ENCODE measurements around the gene TEX11. TPM values are rescaled to one million over a fixed set of nuclear protein-coding genes. Genes with fewer than 3 reads are reported as not detected.

TEX11 gene
- total and polyA plus RNA-seq, 9 of the 15 experiments (the other 6 are each of a cell fraction or from before 2014, with no cell fraction given): 0.27 to 1.1 (median 0.45) TPM

DNA sequence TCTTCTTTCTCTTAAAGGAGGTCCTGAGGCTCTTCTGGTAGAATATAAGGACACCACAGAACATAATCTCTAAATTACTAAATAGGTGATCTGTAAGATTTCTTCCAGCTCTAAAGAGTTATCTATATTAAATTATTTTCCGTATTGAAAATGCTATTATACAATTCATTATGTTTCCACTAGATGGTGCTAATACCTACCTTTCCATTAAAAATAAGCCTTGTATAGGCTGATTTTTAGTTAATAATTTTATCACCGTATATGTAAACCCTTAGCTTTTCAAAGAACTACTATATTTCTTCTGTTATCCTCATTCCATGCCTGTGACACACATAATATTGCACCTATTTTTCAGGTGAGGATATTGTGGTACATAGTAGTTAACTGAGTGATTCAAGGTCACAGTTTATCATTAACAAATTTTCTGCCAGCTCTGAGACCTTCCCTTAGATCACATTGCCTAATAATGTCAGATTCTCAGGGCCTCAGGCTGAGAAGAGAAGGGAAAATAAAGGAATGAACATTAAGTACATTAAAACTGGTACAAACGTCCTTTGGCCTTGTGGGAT lies 138.8 kb downstream of the TEX11 start:
- no peak for FAIRE-seq
- Histone ChIP-seq H3K4me3 (no peak overlapping the region), H3K4me1 (replicated peaks in 1 of 2; ENCODE audit: control insufficient read depth in 2 of 2, insufficient read depth in 2 of 2, low read length in 2 of 2) (no peaks in the 10 kb centered on the region; a peak in 1 of 5 replicates), H3K9me1 (ENCODE audit: control insufficient read depth, insufficient read depth, low read length) (no peaks in the 10 kb centered on the region), H3K9me3 (replicated peaks; ENCODE audit: control insufficient read depth, insufficient read depth, low read depth, low read length) (no peaks in the 10 kb centered on the region), H3K9ac (ENCODE audit: insufficient read depth in 1 of 2, low read depth in 2 of 2, low read length in 2 of 2) (no peak overlapping the region), H3K79me2 (ENCODE audit: control insufficient read depth, insufficient read depth, low read length) (no peaks in the 10 kb centered on the region), H3K4me2 (ENCODE audit: insufficient read depth, low read length) (no peak overlapping the region), H3K27me3 (ENCODE audit: control insufficient read depth in 2 of 2, insufficient read depth in 2 of 2, low read length in 2 of 2) (no peaks in the 10 kb centered on the region), H4K20me1 (replicated peaks; ENCODE audit: control insufficient read depth, insufficient read depth, low read length) (no peaks in the 10 kb centered on the region), H3K36me3 (ENCODE audit: control insufficient read depth, insufficient read depth, low read length) (no peaks in the 10 kb centered on the region), H2AFZ (ENCODE audit: low read depth, low read length) (no peak overlapping the region), H3K27ac (ENCODE audit: extremely low read depth, low read depth, low read length) (no peak overlapping the region)
- DNase-seq (ENCODE audit: extremely low read depth in 1 of 4, low spot score in 3 of 4): peak in 1 of 4 experiments; percentile 9
- ChIA-PET CTCF (ENCODE audit: low intra/inter-chr PET ratio) (interaction anchor here (1.0 to 1.4 kb wide), 2 partner anchors 409 to 883 kb away, joined by 3 to 6 read pairs; no protein-coding TSS in a partner anchor), POLR2A (no interaction called here)
- ATAC-seq: no peak
- no TSS peak for BruUV-seq (replicated peaks)
- in situ Hi-C loops (cut with MboI) (loop anchor here (10.0 to 25.0 kb wide), 3 partner anchors 185 to 568 kb away; no protein-coding TSS in a partner anchor), intact Hi-C loops (cut with micrococcal nuclease) (loop anchor here (1.0 to 5.0 kb wide), 2 partner anchors 191 to 408 kb away; no protein-coding TSS in a partner anchor)
- 0% methylated on average over 3 of the region's 3 CpGs for WGBS (ENCODE audit: insufficient coverage, low coverage, missing lambda C conversion rate)
- TF ChIP-seq IRF2 (CRISPR knock-in tag; IDR thresholded peaks at IDR 0.05) (no peak), ZNF384 (IDR thresholded peaks at IDR 0.05; ENCODE audit: low read depth, low read length) (no peak), FOS (IDR thresholded peaks at IDR 0.05; ENCODE audit: extremely low read depth, insufficient read length) (no peak), BDP1 (IDR thresholded peaks at IDR 0.05; ENCODE audit: insufficient read depth, insufficient read length) (no peak), RAD21 (CRISPR knock-in tag; conservative IDR thresholded peaks at IDR 0.05 in 1 of 2, IDR thresholded peaks at IDR 0.05 in 1 of 2) (peak; percentile 50 to 59)
- TF ChIP-seq, protein P1, sequence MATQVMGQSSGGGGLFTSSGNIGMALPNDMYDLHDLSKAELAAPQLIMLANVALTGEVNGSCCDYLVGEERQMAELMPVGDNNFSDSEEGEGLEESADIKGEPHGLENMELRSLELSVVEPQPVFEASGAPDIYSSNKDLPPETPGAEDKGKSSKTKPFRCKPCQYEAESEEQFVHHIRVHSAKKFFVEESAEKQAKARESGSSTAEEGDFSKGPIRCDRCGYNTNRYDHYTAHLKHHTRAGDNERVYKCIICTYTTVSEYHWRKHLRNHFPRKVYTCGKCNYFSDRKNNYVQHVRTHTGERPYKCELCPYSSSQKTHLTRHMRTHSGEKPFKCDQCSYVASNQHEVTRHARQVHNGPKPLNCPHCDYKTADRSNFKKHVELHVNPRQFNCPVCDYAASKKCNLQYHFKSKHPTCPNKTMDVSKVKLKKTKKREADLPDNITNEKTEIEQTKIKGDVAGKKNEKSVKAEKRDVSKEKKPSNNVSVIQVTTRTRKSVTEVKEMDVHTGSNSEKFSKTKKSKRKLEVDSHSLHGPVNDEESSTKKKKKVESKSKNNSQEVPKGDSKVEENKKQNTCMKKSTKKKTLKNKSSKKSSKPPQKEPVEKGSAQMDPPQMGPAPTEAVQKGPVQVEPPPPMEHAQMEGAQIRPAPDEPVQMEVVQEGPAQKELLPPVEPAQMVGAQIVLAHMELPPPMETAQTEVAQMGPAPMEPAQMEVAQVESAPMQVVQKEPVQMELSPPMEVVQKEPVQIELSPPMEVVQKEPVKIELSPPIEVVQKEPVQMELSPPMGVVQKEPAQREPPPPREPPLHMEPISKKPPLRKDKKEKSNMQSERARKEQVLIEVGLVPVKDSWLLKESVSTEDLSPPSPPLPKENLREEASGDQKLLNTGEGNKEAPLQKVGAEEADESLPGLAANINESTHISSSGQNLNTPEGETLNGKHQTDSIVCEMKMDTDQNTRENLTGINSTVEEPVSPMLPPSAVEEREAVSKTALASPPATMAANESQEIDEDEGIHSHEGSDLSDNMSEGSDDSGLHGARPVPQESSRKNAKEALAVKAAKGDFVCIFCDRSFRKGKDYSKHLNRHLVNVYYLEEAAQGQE (IDR thresholded peaks at IDR 0.05; ENCODE audit: borderline replicate concordance): peak; percentile 28; the same call in 1 of the 2 replicates
- TF ChIP-seq, protein P1 (CRISPR knock-in tag; IDR thresholded peaks at IDR 0.05; ENCODE audit: low read depth): no peak
- TF ChIP-seq, protein P2, sequence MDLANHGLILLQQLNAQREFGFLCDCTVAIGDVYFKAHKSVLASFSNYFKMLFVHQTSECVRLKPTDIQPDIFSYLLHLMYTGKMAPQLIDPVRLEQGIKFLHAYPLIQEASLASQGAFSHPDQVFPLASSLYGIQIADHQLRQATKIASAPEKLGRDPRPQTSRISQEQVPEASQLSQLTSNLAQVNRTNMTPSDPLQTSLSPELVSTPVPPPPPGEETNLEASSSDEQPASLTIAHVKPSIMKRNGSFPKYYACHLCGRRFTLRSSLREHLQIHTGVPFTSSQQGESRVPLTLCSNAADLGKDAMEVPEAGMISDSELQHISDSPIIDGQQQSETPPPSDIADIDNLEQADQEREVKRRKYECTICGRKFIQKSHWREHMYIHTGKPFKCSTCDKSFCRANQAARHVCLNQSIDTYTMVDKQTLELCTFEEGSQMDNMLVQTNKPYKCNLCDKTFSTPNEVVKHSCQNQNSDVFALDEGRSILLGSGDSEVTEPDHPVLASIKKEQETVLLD (IDR thresholded peaks at IDR 0.05): no peak
- TF ChIP-seq, protein P3, sequence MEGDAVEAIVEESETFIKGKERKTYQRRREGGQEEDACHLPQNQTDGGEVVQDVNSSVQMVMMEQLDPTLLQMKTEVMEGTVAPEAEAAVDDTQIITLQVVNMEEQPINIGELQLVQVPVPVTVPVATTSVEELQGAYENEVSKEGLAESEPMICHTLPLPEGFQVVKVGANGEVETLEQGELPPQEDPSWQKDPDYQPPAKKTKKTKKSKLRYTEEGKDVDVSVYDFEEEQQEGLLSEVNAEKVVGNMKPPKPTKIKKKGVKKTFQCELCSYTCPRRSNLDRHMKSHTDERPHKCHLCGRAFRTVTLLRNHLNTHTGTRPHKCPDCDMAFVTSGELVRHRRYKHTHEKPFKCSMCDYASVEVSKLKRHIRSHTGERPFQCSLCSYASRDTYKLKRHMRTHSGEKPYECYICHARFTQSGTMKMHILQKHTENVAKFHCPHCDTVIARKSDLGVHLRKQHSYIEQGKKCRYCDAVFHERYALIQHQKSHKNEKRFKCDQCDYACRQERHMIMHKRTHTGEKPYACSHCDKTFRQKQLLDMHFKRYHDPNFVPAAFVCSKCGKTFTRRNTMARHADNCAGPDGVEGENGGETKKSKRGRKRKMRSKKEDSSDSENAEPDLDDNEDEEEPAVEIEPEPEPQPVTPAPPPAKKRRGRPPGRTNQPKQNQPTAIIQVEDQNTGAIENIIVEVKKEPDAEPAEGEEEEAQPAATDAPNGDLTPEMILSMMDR (IDR thresholded peaks at IDR 0.05 in 2 of 3, conservative IDR thresholded peaks at IDR 0.05 in 1 of 3; ENCODE audit: insufficient read depth in 2 of 3, low read depth in 1 of 3, low read length in 3 of 3): peak in 2 of 3 experiments; percentile 8 to 53; a peak in 2 of 6 replicates

Data from K562 (cell line).